ENCODE results near the gene ALDH1L1.

- TF ChIP-seq CTCF (IDR thresholded peaks at IDR 0.05; ENCODE audit: insufficient read depth, low read length, poor library complexity, severe bottlenecking) (no peak), EZH2phosphoT487 (conservative IDR thresholded peaks at IDR 0.05; ENCODE audit: low read length) (no peak)
Measured at GRCh38 chr3:126155819-126156218, 24.6 kb downstream of the ALDH1L1 start.

Measured in SU-DHL-6 (cell line).